ENCODE results near the gene GOLGA6A.

GOLGA6A gene

GRCh38 chr15:74050556-74051234, 31.7 kb downstream of the GOLGA6A start:
- TF ChIP-seq CTCF (conservative IDR thresholded peaks at IDR 0.05; ENCODE audit: low read depth, low read length) = no peak
- no peak for DNase-seq (ENCODE audit: low read depth)
- H3K4me3 ChIP-seq (ENCODE audit: low read length) = no peak overlapping the region

- no peak for TF ChIP-seq CTCF (conservative IDR thresholded peaks at IDR 0.05; ENCODE audit: low read depth, low read length)
- no peak for DNase-seq (ENCODE audit: low read depth)
- H3K4me3 ChIP-seq (ENCODE audit: low read length) = no peak overlapping the region
Observed at GRCh38 chr15:74050127-74050526, 32.2 kb downstream of the GOLGA6A start.

- no peak for DNase-seq (ENCODE audit: low read depth)
- no peak overlapping the region for H3K4me3 ChIP-seq (ENCODE audit: low read length)
- no peak for TF ChIP-seq CTCF (conservative IDR thresholded peaks at IDR 0.05; ENCODE audit: low read depth, low read length)
Observed at GRCh38 chr15:74046275-74046674, 36.1 kb downstream of the GOLGA6A start.

- TF ChIP-seq CTCF (conservative IDR thresholded peaks at IDR 0.05; ENCODE audit: low read depth, low read length) = no peak
- no peak for DNase-seq (ENCODE audit: low read depth)
Observed at GRCh38 chr15:74045636-74046274, 36.6 kb downstream of the GOLGA6A start.

GRCh38 chr15:74045184-74045583, 37.2 kb downstream of the GOLGA6A start:
- TF ChIP-seq CTCF (conservative IDR thresholded peaks at IDR 0.05; ENCODE audit: low read depth, low read length) = no peak
- no peak for DNase-seq (ENCODE audit: low read depth)
- H3K4me3 ChIP-seq (ENCODE audit: low read length) = no peak overlapping the region

More at GRCh38 chr15:74045636-74046274, 36.6 kb downstream of the GOLGA6A start:
- no peak overlapping the region for H3K4me3 ChIP-seq (ENCODE audit: low read length)

- no peak overlapping the region for H3K4me3 ChIP-seq (ENCODE audit: low read length)
- no peak for DNase-seq (ENCODE audit: low read depth)
- no peak for TF ChIP-seq CTCF (conservative IDR thresholded peaks at IDR 0.05; ENCODE audit: low read depth, low read length)
Observed at GRCh38 chr15:74044267-74045110, 37.9 kb downstream of the GOLGA6A start.

Measured in retinal pigment epithelial cell (primary cell).